H9 (cell line): ENCODE data around the gene GCNT1. TPM values are rescaled to one million over a fixed set of nuclear protein-coding genes. Genes with fewer than 3 reads are reported as not detected.

ENCODE experiments used
- DNase-seq: peaks from one replicate; pipeline ENCODE4 v3.0.0-alpha.2; 2017
- H2AFZ ChIP-seq: one replicate; pipeline ENCODE4 v1.6.1; 2013; ENCODE audit warnings: mild to moderate bottlenecking, low read length, control low read depth, moderate library complexity
- H2AK5ac ChIP-seq: 2 replicates; pipeline ENCODE4 v1.6.1; 2013; ENCODE audit warnings: low read length, control low read depth, mixed read lengths; ENCODE audit not compliant: insufficient read length
- H2BK120ac ChIP-seq: one replicate; pipeline ENCODE4 v1.6.1; 2013; ENCODE audit warnings: low read depth, mild to moderate bottlenecking, low read length, control low read depth, inconsistent platforms; ENCODE audit not compliant: poor library complexity, severe bottlenecking
- H2BK12ac ChIP-seq: 2 replicates; pipeline ENCODE4 v1.6.1; 2013; ENCODE audit warnings: low read length, control low read depth, mixed read lengths, low read depth; ENCODE audit not compliant: insufficient read length
- H2BK15ac ChIP-seq: 2 replicates; pipeline ENCODE4 v1.6.1; 2013; ENCODE audit warnings: low read depth, low read length, control low read depth
- H2BK20ac ChIP-seq: one replicate; pipeline ENCODE4 v1.6.1; 2013; ENCODE audit warnings: low read depth, mild to moderate bottlenecking, low read length, control low read depth, inconsistent platforms; ENCODE audit not compliant: poor library complexity, severe bottlenecking
- H2BK5ac ChIP-seq: 2 replicates; pipeline ENCODE4 v1.6.1; 2013; ENCODE audit warnings: low read length, control low read depth, mixed read lengths; ENCODE audit not compliant: insufficient read length
- H3K14ac ChIP-seq: 2 replicates; pipeline ENCODE4 v1.6.1; 2013; ENCODE audit warnings: low read length, control low read depth; ENCODE audit not compliant: insufficient read depth
- H3K18ac ChIP-seq: 2 replicates; pipeline ENCODE4 v1.6.1; 2013; ENCODE audit warnings: low read depth, mild to moderate bottlenecking, mixed read lengths, low read length, control low read depth; ENCODE audit not compliant: insufficient read length
- H3K23ac ChIP-seq: 2 replicates; pipeline ENCODE4 v1.6.1; 2013; ENCODE audit warnings: low read length, control low read depth, mixed read lengths, low read depth; ENCODE audit not compliant: insufficient read length
- H3K23me2 ChIP-seq: 2 replicates; pipeline ENCODE4 v1.6.1; 2013; ENCODE audit warnings: low read depth, mild to moderate bottlenecking, mixed read lengths, low read length, control low read depth; ENCODE audit not compliant: insufficient read length, poor library complexity, severe bottlenecking
- H3K27ac ChIP-seq: 2 replicates; pipeline ENCODE4 v1.5.1; 2013; ENCODE audit warnings: low read length, control low read depth, mixed read lengths, low read depth; ENCODE audit not compliant: insufficient read length
- H3K27me3 ChIP-seq: 2 replicates; pipeline ENCODE4 v1.6.1; 2013; ENCODE audit warnings: low read length, control low read depth, inconsistent platforms; ENCODE audit not compliant: insufficient read depth
- H3K4ac ChIP-seq: 2 replicates; pipeline ENCODE4 v1.6.1; 2013; ENCODE audit warnings: low read depth, mild to moderate bottlenecking, control low read depth, inconsistent platforms, low read length, moderate library complexity
- H3K4me1 ChIP-seq: 2 replicates; pipeline ENCODE4 v1.6.1; 2013; ENCODE audit warnings: low read length, control low read depth, inconsistent platforms; ENCODE audit not compliant: insufficient read depth
- H3K4me2 ChIP-seq: 2 replicates; pipeline ENCODE4 v1.6.1; 2013; ENCODE audit warnings: low read length, control low read depth, mixed read lengths; ENCODE audit not compliant: insufficient read length, insufficient read depth
- H3K56ac ChIP-seq: 2 replicates; pipeline ENCODE4 v1.6.1; 2013; ENCODE audit warnings: low read depth, mild to moderate bottlenecking, mixed read lengths, low read length, control low read depth; ENCODE audit not compliant: insufficient read length
- H3K79me1 ChIP-seq: 2 replicates; pipeline ENCODE4 v1.6.1; 2013; ENCODE audit warnings: low read depth, mild to moderate bottlenecking, moderate library complexity, low read length, control low read depth, inconsistent platforms; ENCODE audit not compliant: insufficient read depth, poor library complexity, severe bottlenecking
- H3K79me2 ChIP-seq: 2 replicates; pipeline ENCODE4 v1.6.1; 2013; ENCODE audit warnings: low read length, control low read depth, inconsistent platforms; ENCODE audit not compliant: insufficient read depth
- H3K9ac ChIP-seq: 2 replicates; pipeline ENCODE4 v1.6.1; 2013; ENCODE audit warnings: low read length, control low read depth, mixed read lengths; ENCODE audit not compliant: insufficient read length; ENCODE audit errors: extremely low read depth
- H3K9me3 ChIP-seq: one replicate; pipeline ENCODE4 v1.6.1; 2013; ENCODE audit warnings: low read depth, low read length, inconsistent platforms; ENCODE audit not compliant: control insufficient read depth
- H3T11ph ChIP-seq: one replicate; pipeline ENCODE4 v1.6.1; 2013; ENCODE audit warnings: mild to moderate bottlenecking, low read length, control low read depth, inconsistent platforms
- H4K20me1 ChIP-seq: one replicate; pipeline ENCODE4 v1.6.1; 2013; ENCODE audit not compliant: control insufficient read depth, insufficient read length, insufficient read depth
- H4K5ac ChIP-seq: 2 replicates; pipeline ENCODE4 v1.6.1; 2013; ENCODE audit warnings: low read depth, mild to moderate bottlenecking, mixed read lengths, low read length, control low read depth; ENCODE audit not compliant: insufficient read length
- H4K8ac ChIP-seq: replicated peaks from 2 replicates; pipeline ENCODE4 v1.6.1; 2013; ENCODE audit warnings: low read length, control low read depth, mixed read lengths, low read depth; ENCODE audit not compliant: insufficient read length
- H4K91ac ChIP-seq: 2 replicates; pipeline ENCODE4 v1.6.1; 2013; ENCODE audit warnings: low read depth, mild to moderate bottlenecking, moderate library complexity, mixed read lengths, low read length, control low read depth; ENCODE audit not compliant: insufficient read length
- H3K27ac Mint-ChIP-seq, 3 experiments: 2 replicates in 2 of 3; 3 replicates in 1 of 3; pipeline ENCODE4 v1.8.0; 2020 to 2021; ENCODE audit warnings: mixed read lengths in 3 of 3, mild to moderate bottlenecking in 1 of 3, moderate library complexity in 1 of 3
- H3K27me3 Mint-ChIP-seq: 2 replicates; pipeline ENCODE4 v1.8.0; 2021; ENCODE audit warnings: low read depth, mild to moderate bottlenecking, moderate library complexity, mixed read lengths
- H3K36me3 Mint-ChIP-seq, 3 experiments: 2 replicates in 2 of 3; 3 replicates in 1 of 3; pipeline ENCODE4 v1.8.0; 2020 to 2021; ENCODE audit warnings: low read depth in 3 of 3, mixed read lengths in 3 of 3; ENCODE audit not compliant: insufficient read depth in 1 of 3
- H3K4me1 Mint-ChIP-seq, 2 experiments: 2 replicates each; pipeline ENCODE4 v1.8.0; 2020; ENCODE audit warnings: mixed read lengths in 2 of 2
- H3K4me3 Mint-ChIP-seq, 2 experiments: 2 replicates in 1 of 2; 3 replicates in 1 of 2; pipeline ENCODE4 v1.8.0; 2020 to 2021; ENCODE audit warnings: mild to moderate bottlenecking in 2 of 2, mixed read lengths in 2 of 2, moderate library complexity in 1 of 2
- H3K9me3 Mint-ChIP-seq, 2 experiments: 2 replicates in 1 of 2; 3 replicates in 1 of 2; pipeline ENCODE4 v1.8.0; 2020; ENCODE audit warnings: mild to moderate bottlenecking in 2 of 2, mixed read lengths in 2 of 2, moderate library complexity in 1 of 2
- CTCF ChIP-seq: fragments of 200-600 bp; sonication (generic); conservative IDR thresholded peaks from 3 replicates; pipeline ENCODE4 v1.8.0; 2021; ENCODE audit warnings: antibody characterized with exemption, mild to moderate bottlenecking
- WGBS: extraction: QIAGEN DNeasy Blood & Tissue Kit; methylation state at CpG from one replicate; pipeline ENCODE4 v1.1.7; 2013; ENCODE audit warnings: missing lambda C conversion rate, low lambda C conversion rate, mixed read lengths; ENCODE audit not compliant: insufficient read length; ENCODE audit errors: extremely low coverage; 5-methylcytosine and 5-hydroxymethylcytosine counted together
- total RNA-seq: library from RNA; stranded (reverse); gene quantifications from 2 replicates; pipeline ENCODE4 v1.2.1, GENCODE V29; 2021

Gene GCNT1
- total RNA-seq, 1 experiment from 2014 or later: 35.6 TPM

- Histone ChIP-seq H3K23ac (no peak overlapping the region), H3K14ac (no peak overlapping the region), H4K91ac (no peak overlapping the region), H3K79me1 (no peaks in the 10 kb centered on the region), H3K56ac (no peak overlapping the region), H3K9me3 (no peaks in the 10 kb centered on the region), H2BK120ac (no peak overlapping the region), H4K8ac (no peak overlapping the region), H3K4me2 (no peak overlapping the region), H4K20me1 (no peaks in the 10 kb centered on the region), H3K27me3 (no peaks in the 10 kb centered on the region), H3T11ph (no peak overlapping the region), H2BK5ac (no peak overlapping the region), H2AK5ac (no peak overlapping the region), H2BK20ac (no peak overlapping the region), H3K79me2 (no peaks in the 10 kb centered on the region), H2BK15ac (no peak overlapping the region), H2AFZ (no peak overlapping the region), H3K9ac (no peak overlapping the region), H4K5ac (no peak overlapping the region), H3K4ac (no peak overlapping the region), H3K4me1 (no peaks in the 10 kb centered on the region), H2BK12ac (no peak overlapping the region), H3K18ac (no peak overlapping the region), H3K27ac (no peak overlapping the region), H3K23me2 (no peaks in the 10 kb centered on the region)
- peaks cover 0 to 11% (median 2%) of the 10 kb centered on the region in 3 experiments; a peak in 3 of 7 replicates for H3K36me3 Mint-ChIP-seq
- no CpG with 5 or more reads among the region's 6 CpGs for WGBS
- H3K4me1 Mint-ChIP-seq: no peaks in the 10 kb centered on the region
- no peak for DNase-seq
- H3K27ac Mint-ChIP-seq: no peak overlapping the region
- H3K27me3 Mint-ChIP-seq: no peaks in the 10 kb centered on the region
- TF ChIP-seq CTCF: no peak
- H3K4me3 Mint-ChIP-seq: no peak overlapping the region
- peaks cover 9 to 11% of the 10 kb centered on the region in 2 experiments for H3K9me3 Mint-ChIP-seq
Measured at GRCh38 chr9:76516350-76516749, 57.4 kb downstream of the GCNT1 start.
